Ishikawa (cell line): ENCODE data around the gene ALAD.

Experiments
- CEBPB ChIP-seq: IDR thresholded peaks from 2 replicates; pipeline ENCODE4 v1.6.1; 2012
- CREB1 ChIP-seq: IDR thresholded peaks from 2 replicates; pipeline ENCODE4 v1.6.1; 2012; ENCODE audit warnings: low read depth
- EP300 ChIP-seq: IDR thresholded peaks from 2 replicates; pipeline ENCODE4 v1.6.1; 2012; ENCODE audit warnings: borderline replicate concordance
- FOXM1 ChIP-seq: IDR thresholded peaks from 2 replicates; pipeline ENCODE4 v1.6.1; 2012; ENCODE audit warnings: low read depth, borderline replicate concordance
- MAX ChIP-seq: IDR thresholded peaks from 2 replicates; pipeline ENCODE4 v1.6.1; 2012
- RAD21 ChIP-seq: IDR thresholded peaks from 2 replicates; pipeline ENCODE4 v1.6.1; 2012; ENCODE audit warnings: low read depth
- REST ChIP-seq: IDR thresholded peaks from 2 replicates; pipeline ENCODE4 v1.6.1; 2012; ENCODE audit warnings: low read depth, mild to moderate bottlenecking
- TAF1 ChIP-seq: IDR thresholded peaks from 2 replicates; pipeline ENCODE4 v1.6.1; 2012; ENCODE audit warnings: low read depth, mild to moderate bottlenecking
- TCF12 ChIP-seq: IDR thresholded peaks from 2 replicates; pipeline ENCODE4 v1.6.1; 2012; ENCODE audit warnings: low read depth
- TEAD4 ChIP-seq: IDR thresholded peaks from 2 replicates; pipeline ENCODE4 v1.6.1; 2012
- USF1 ChIP-seq: IDR thresholded peaks from 2 replicates; pipeline ENCODE4 v1.6.1; 2012
- YY1 ChIP-seq: IDR thresholded peaks from 2 replicates; pipeline ENCODE4 v1.6.1; 2012; ENCODE audit warnings: low read depth
- ZBTB7A ChIP-seq: IDR thresholded peaks from 2 replicates; pipeline ENCODE4 v1.6.1; 2012; ENCODE audit warnings: low read depth

- no peak for TF ChIP-seq TAF1
- no peak for TF ChIP-seq USF1
- TF ChIP-seq CEBPB: no peak
- no peak for TF ChIP-seq MAX
- no peak for TF ChIP-seq EP300
- TF ChIP-seq TCF12: no peak
- no peak for TF ChIP-seq RAD21
- no peak for TF ChIP-seq YY1
- TF ChIP-seq REST: no peak
- TF ChIP-seq CREB1: no peak
- TF ChIP-seq TEAD4: no peak
- no peak for TF ChIP-seq FOXM1
- TF ChIP-seq ZBTB7A: no peak
These were observed 29.0 kb downstream of the ALAD start for GRCh38 chr9:113372059-113372458.
